Effector memory CD4-positive, alpha-beta T cell (primary cell): ENCODE results near the gene NKAIN4.

Source experiments
- DNase-seq, 3 donors: peaks; one replicate each; pipeline ENCODE4 v3.0.0-alpha.2; 2020
- H3K27ac ChIP-seq: 2 replicates; pipeline ENCODE4 v1.7.0; 2013; ENCODE audit warnings: mild to moderate bottlenecking, low read length, moderate library complexity; ENCODE audit not compliant: insufficient read depth, poor library complexity, severe bottlenecking
- H3K27me3 ChIP-seq: replicated peaks from 2 replicates; pipeline ENCODE4 v1.7.0; 2013; ENCODE audit warnings: mild to moderate bottlenecking, low read length; ENCODE audit not compliant: insufficient read depth, control insufficient read depth, poor library complexity, severe bottlenecking
- H3K36me3 ChIP-seq: 2 replicates; pipeline ENCODE4 v1.7.0; 2013; ENCODE audit warnings: mild to moderate bottlenecking, low read length, moderate library complexity; ENCODE audit not compliant: control insufficient read depth, insufficient read depth
- H3K4me1 ChIP-seq: 2 replicates; pipeline ENCODE4 v1.7.0; 2013; ENCODE audit warnings: low read length, mild to moderate bottlenecking; ENCODE audit not compliant: control insufficient read depth, insufficient read depth, poor library complexity, severe bottlenecking
- H3K4me3 ChIP-seq: 2 replicates; pipeline ENCODE4 v1.7.0; 2013; ENCODE audit warnings: low read length, low read depth, mild to moderate bottlenecking; ENCODE audit not compliant: insufficient read depth, poor library complexity, severe bottlenecking
- H3K9me3 ChIP-seq: 2 replicates; pipeline ENCODE4 v1.7.0; 2013; ENCODE audit warnings: mild to moderate bottlenecking, low read length, moderate library complexity; ENCODE audit not compliant: control insufficient read depth

NKAIN4 gene

GRCh38 chr20:63259734-63260460, 5.6 kb upstream of the NKAIN4 start:
- no peak overlapping the region for H3K4me3 ChIP-seq
- no peaks in the 10 kb centered on the region for H3K36me3 ChIP-seq
- no peak overlapping the region for H3K27ac ChIP-seq
- peaks cover 13% of the 10 kb centered on the region for H3K27me3 ChIP-seq
- DNase-seq, result no peak
- H3K4me1 ChIP-seq, result no peaks in the 10 kb centered on the region
- no peaks in the 10 kb centered on the region for H3K9me3 ChIP-seq

- no peak overlapping the region for H3K27ac ChIP-seq
- DNase-seq, result no peak
- no peaks in the 10 kb centered on the region for H3K36me3 ChIP-seq
- peaks cover 17% of the 10 kb centered on the region for H3K27me3 ChIP-seq
- no peak overlapping the region for H3K4me3 ChIP-seq
- H3K9me3 ChIP-seq, result no peaks in the 10 kb centered on the region
- no peaks in the 10 kb centered on the region for H3K4me1 ChIP-seq
Measured at GRCh38 chr20:63258781-63259180, 4.5 kb upstream of the NKAIN4 start.

- no peaks in the 10 kb centered on the region for H3K36me3 ChIP-seq
- no peak overlapping the region for H3K4me3 ChIP-seq
- no peak for DNase-seq
- peaks cover 7% of the 10 kb centered on the region for H3K4me1 ChIP-seq
- H3K9me3 ChIP-seq, result no peaks in the 10 kb centered on the region
- H3K27me3 ChIP-seq, result peaks cover 26% of the 10 kb centered on the region
- H3K27ac ChIP-seq, result no peak overlapping the region
Measured at GRCh38 chr20:63257629-63258028, 3.4 kb upstream of the NKAIN4 start.

- Histone ChIP-seq H3K27ac (no peak overlapping the region), H3K4me1 (peaks cover 7% of the 10 kb centered on the region), H3K36me3 (no peaks in the 10 kb centered on the region), H3K4me3 (no peak overlapping the region), H3K9me3 (no peaks in the 10 kb centered on the region), H3K27me3 (peaks cover 26% of the 10 kb centered on the region)
- DNase-seq, result no peak
Measured at GRCh38 chr20:63256954-63257353, 2.7 kb upstream of the NKAIN4 start.

GRCh38 chr20:63255931-63256704, 1.9 kb upstream of the NKAIN4 start:
- H3K4me1 ChIP-seq, result peaks cover 7% of the 10 kb centered on the region
- H3K27me3 ChIP-seq, result peaks cover 31% of the 10 kb centered on the region
- no peak for DNase-seq
- no peak overlapping the region for H3K27ac ChIP-seq
- no peaks in the 10 kb centered on the region for H3K36me3 ChIP-seq
- no peak overlapping the region for H3K4me3 ChIP-seq
- no peaks in the 10 kb centered on the region for H3K9me3 ChIP-seq

- Histone ChIP-seq H3K4me3 (no peak overlapping the region), H3K4me1 (peaks cover 7% of the 10 kb centered on the region), H3K27me3 (peaks cover 31% of the 10 kb centered on the region), H3K36me3 (no peaks in the 10 kb centered on the region), H3K27ac (no peak overlapping the region), H3K9me3 (no peaks in the 10 kb centered on the region)
- DNase-seq, result no peak
Measured at GRCh38 chr20:63254606-63255384, 532 bp upstream of the NKAIN4 start.

GRCh38 chr20:63253438-63254231, 628 bp downstream of the NKAIN4 start:
- Histone ChIP-seq H3K36me3 (no peaks in the 10 kb centered on the region), H3K4me3 (no peak overlapping the region), H3K27ac (no peak overlapping the region), H3K9me3 (no peaks in the 10 kb centered on the region), H3K27me3 (peaks cover 32% of the 10 kb centered on the region), H3K4me1 (peaks cover 7% of the 10 kb centered on the region)
- no peak for DNase-seq

- Histone ChIP-seq H3K4me1 (peaks cover 7% of the 10 kb centered on the region), H3K9me3 (no peaks in the 10 kb centered on the region), H3K36me3 (no peaks in the 10 kb centered on the region), H3K27me3 (peaks cover 34% of the 10 kb centered on the region), H3K4me3 (no peak overlapping the region), H3K27ac (no peak overlapping the region)
- DNase-seq, result no peak
Measured at GRCh38 chr20:63253065-63253437, 1.2 kb downstream of the NKAIN4 start.

GRCh38 chr20:63252284-63252711, 2.0 kb downstream of the NKAIN4 start:
- no peaks in the 10 kb centered on the region for H3K36me3 ChIP-seq
- no peak overlapping the region for H3K4me3 ChIP-seq
- peaks cover 7% of the 10 kb centered on the region for H3K4me1 ChIP-seq
- H3K9me3 ChIP-seq, result no peaks in the 10 kb centered on the region
- peaks cover 40% of the 10 kb centered on the region for H3K27me3 ChIP-seq
- H3K27ac ChIP-seq, result no peak overlapping the region
- DNase-seq, result no peak
